Smooth muscle cell (in vitro differentiated cells): ENCODE measurements around the gene GABBR2. TPM values are rescaled to one million over a fixed set of nuclear protein-coding genes. Genes with fewer than 3 reads are reported as not detected.

ENCODE experiments used
- DNase-seq: peaks from one replicate; lab custom pipeline; 2025; ENCODE audit not compliant: unreplicated experiment; lab: John Stamatoyannopoulos, UW
- H2AFZ ChIP-seq: fragments of 200-600 bp; sonication (generic); 2 replicates; pipeline ENCODE4 v1.6.0; 2016; ENCODE audit warnings: antibody characterized with exemption, low read depth, mild to moderate bottlenecking
- H3F3A ChIP-seq: fragments of 200-600 bp; sonication (generic); 2 replicates; pipeline ENCODE4 v1.6.0; 2017; ENCODE audit warnings: antibody characterized with exemption, low read depth
- H3K27ac ChIP-seq: fragments of 200-600 bp; sonication (generic); 2 replicates; pipeline ENCODE4 v1.5.1; 2016; ENCODE audit warnings: low read depth, mild to moderate bottlenecking
- H3K27me3 ChIP-seq: fragments of 200-600 bp; sonication (generic); 2 replicates; pipeline ENCODE4 v1.6.1; 2016; ENCODE audit warnings: low read depth, mild to moderate bottlenecking
- H3K36me3 ChIP-seq: fragments of 200-600 bp; sonication (generic); 2 replicates; pipeline ENCODE4 v1.5.1; 2016; ENCODE audit warnings: low read depth
- H3K4me1 ChIP-seq: fragments of 200-600 bp; sonication (generic); 2 replicates; pipeline ENCODE4 v1.5.1; 2016; ENCODE audit warnings: low read depth
- H3K4me2 ChIP-seq: fragments of 200-600 bp; sonication (generic); 2 replicates; pipeline ENCODE4 v1.6.0; 2016; ENCODE audit warnings: mild to moderate bottlenecking
- H3K4me3 ChIP-seq: fragments of 200-600 bp; sonication (generic); 2 replicates; pipeline ENCODE4 v1.5.1; 2016; ENCODE audit warnings: mild to moderate bottlenecking
- H3K79me2 ChIP-seq: fragments of 200-600 bp; sonication (generic); 2 replicates; pipeline ENCODE4 v1.6.0; 2016; ENCODE audit warnings: low read depth, mild to moderate bottlenecking
- H3K9ac ChIP-seq: fragments of 200-600 bp; sonication (generic); 2 replicates; pipeline ENCODE4 v1.6.0; 2016; ENCODE audit warnings: low read depth
- H3K9me3 ChIP-seq: fragments of 200-600 bp; sonication (generic); replicated peaks from 2 replicates; pipeline ENCODE4 v1.5.1; 2016; ENCODE audit warnings: low read depth
- H4K20me1 ChIP-seq: fragments of 200-600 bp; sonication (generic); 2 replicates; pipeline ENCODE4 v1.6.0; 2016; ENCODE audit warnings: low read depth
- CTCF ChIP-seq: fragments of 200-600 bp; sonication (generic); IDR thresholded peaks from 2 replicates; pipeline ENCODE4 v1.5.1; 2017; ENCODE audit warnings: borderline replicate concordance, mild to moderate bottlenecking, antibody characterized with exemption; ENCODE audit not compliant: insufficient read depth, poor library complexity, severe bottlenecking
- WGBS: methylation state at CpG from one replicate; pipeline ENCODE4 v1.1.7; 2016; ENCODE audit warnings: low lambda C conversion rate; 5-methylcytosine and 5-hydroxymethylcytosine counted together
- polyA plus RNA-seq: library from polyadenylated mRNA; unstranded; fragments of >200 nt; fragmentation: Nextera tagmentation; extraction: Ambion mirVana; gene quantifications from 2 replicates; pipeline ENCODE4 v1.2.1, GENCODE V29; 2016
- total RNA-seq: library from RNA; depleted of rRNA; stranded (reverse); fragments of >200 nt; gene quantifications from 2 replicates; pipeline ENCODE4 v1.2.3, GENCODE V29; 2014

GABBR2 gene
- total and polyA plus RNA-seq, 2 experiments from 2014 or later, result 0.25 TPM; not detected in 1

GRCh38 chr9:98750364-98751060 is 41.8 kb upstream of the GABBR2 start:
- Histone ChIP-seq H3K4me3 (no peak overlapping the region), H3K79me2 (no peaks in the 10 kb centered on the region), H3K4me2 (no peak overlapping the region), H4K20me1 (no peaks in the 10 kb centered on the region), H3K9me3 (no peaks in the 10 kb centered on the region), H3K27me3 (no peaks in the 10 kb centered on the region), H3K27ac (no peak overlapping the region), H2AFZ (no peak overlapping the region), H3K4me1 (no peaks in the 10 kb centered on the region), H3F3A (no peaks in the 10 kb centered on the region), H3K9ac (no peak overlapping the region), H3K36me3 (no peaks in the 10 kb centered on the region)
- WGBS, result 92% methylated on average over 5 of the region's 5 CpGs
- no peak for TF ChIP-seq CTCF
- DNase-seq, result no peak

GRCh38 chr9:98747476-98747875 is 38.7 kb upstream of the GABBR2 start:
- no peak overlapping the region for H3K9ac ChIP-seq
- 95% methylated on average over 5 of the region's 5 CpGs for WGBS
- DNase-seq, result no peak

GRCh38 chr9:98745470-98745869 is 36.7 kb upstream of the GABBR2 start:
- Histone ChIP-seq H3K9ac (no peak overlapping the region), H3K4me2 (no peak overlapping the region)

More at GRCh38 chr9:98747476-98747875, 38.7 kb upstream of the GABBR2 start:
- Histone ChIP-seq H4K20me1 (no peaks in the 10 kb centered on the region), H3K4me1 (no peaks in the 10 kb centered on the region), H3K27ac (no peak overlapping the region), H3K4me3 (no peak overlapping the region), H3K79me2 (no peaks in the 10 kb centered on the region), H3K36me3 (no peaks in the 10 kb centered on the region), H2AFZ (no peak overlapping the region), H3K4me2 (no peak overlapping the region), H3K27me3 (no peaks in the 10 kb centered on the region), H3K9me3 (no peaks in the 10 kb centered on the region), H3F3A (no peaks in the 10 kb centered on the region)
- TF ChIP-seq CTCF, result no peak

More at GRCh38 chr9:98745470-98745869, 36.7 kb upstream of the GABBR2 start:
- H3K27me3 ChIP-seq, result no peaks in the 10 kb centered on the region
- no peaks in the 10 kb centered on the region for H3K9me3 ChIP-seq
- H3F3A ChIP-seq, result no peaks in the 10 kb centered on the region
- WGBS, result 94% methylated on average over 7 of the region's 7 CpGs
- H4K20me1 ChIP-seq, result no peaks in the 10 kb centered on the region
- no peak overlapping the region for H3K4me3 ChIP-seq
- no peaks in the 10 kb centered on the region for H3K36me3 ChIP-seq
- no peak for DNase-seq
- H3K79me2 ChIP-seq, result no peaks in the 10 kb centered on the region
- no peak overlapping the region for H2AFZ ChIP-seq
- no peak overlapping the region for H3K27ac ChIP-seq
- no peaks in the 10 kb centered on the region for H3K4me1 ChIP-seq
- no peak for TF ChIP-seq CTCF
